NCI-H524 (cell line): ENCODE results near the gene EFEMP1.

Experiments used
- DNase-seq, 2 experiments: peaks; one replicate each; lab custom pipeline; 2025; lab: John Stamatoyannopoulos, UW

Gene EFEMP1

DNA sequence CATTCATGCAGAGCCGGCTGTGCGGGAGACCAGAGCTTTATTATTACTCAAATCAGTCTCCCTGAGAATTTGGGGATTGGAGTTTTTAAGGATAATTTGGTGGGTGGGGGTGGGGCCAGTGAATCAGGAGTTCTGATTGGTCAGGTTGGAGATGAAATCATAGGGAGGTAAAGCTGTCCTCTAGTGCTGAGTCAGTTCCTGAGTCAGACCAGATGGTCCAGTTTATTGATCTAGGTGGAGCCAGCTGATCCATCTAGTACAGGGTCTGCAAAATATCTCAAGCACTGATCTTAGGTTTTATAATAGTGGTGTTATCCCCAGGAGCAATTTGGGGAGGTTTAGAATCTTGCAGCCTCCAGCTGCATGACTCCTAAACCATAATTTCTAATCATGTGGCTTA is 96.2 kb downstream of the EFEMP1 start:
- peak in 1 of 2 experiments; percentile 56 for DNase-seq

DNA sequence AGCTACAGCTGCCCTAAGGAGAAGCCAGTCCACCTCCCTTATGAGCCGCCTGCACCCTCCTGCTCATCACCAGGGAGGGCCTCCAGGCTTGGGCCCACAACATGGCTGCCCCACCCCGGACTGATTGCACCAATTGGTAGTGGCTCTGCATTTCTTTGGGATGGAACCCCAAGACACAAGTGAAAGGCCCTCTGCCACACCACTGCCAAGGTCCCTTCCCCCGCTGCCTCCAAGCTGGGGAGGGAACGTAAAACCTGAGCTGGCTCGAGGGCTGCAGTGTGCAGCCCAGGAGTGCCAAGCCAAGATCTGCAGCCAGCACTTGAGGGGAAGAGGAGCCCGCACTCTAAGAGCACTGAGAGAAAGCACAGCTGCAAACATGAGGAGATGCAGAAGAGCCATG is 97.3 kb downstream of the EFEMP1 start:
- no peak for DNase-seq

DNA sequence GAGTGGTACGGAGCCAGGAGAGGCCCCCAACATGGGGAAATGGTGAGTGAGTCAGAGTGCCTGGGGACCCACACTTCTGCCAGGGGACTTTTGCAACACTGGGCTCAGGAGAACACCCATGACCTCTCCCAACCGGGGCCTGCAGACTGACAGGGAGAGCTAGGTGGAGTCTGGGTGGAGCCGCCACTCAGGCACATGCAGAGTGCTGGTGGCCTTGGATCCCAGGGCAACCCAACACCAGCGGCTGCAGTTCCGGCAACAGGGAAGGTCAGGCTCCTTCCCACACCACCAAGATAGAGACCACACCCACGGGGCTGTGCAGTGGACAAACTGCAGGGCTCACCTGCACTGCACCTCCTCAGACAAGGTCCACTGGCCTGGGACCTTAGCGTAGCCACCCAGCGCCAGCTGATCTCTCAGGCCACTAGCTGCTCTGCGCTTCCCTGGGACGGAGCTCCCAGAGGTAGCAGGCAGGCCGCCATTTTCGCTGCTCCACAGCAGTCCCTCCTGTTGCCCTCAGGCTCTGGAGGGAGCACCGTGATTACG is 99.0 kb downstream of the EFEMP1 start:
- DNase-seq = no peak
